Activated CD8-positive, alpha-beta T cell treated with anti-CD3 and anti-CD28 coated beads for 36 hours (primary cell): Measurements from ENCODE around the gene ZNRF3. TPM values are rescaled to one million over a fixed set of nuclear protein-coding genes. Genes with fewer than 3 reads are reported as not detected.
"Not testable (repeated sequence)": the region's sequence is repeated elsewhere in the genome, so short reads cannot be mapped to it uniquely, and the experiment has no call there.

ENCODE experiments used
- ATAC-seq: fragments of 200-7000 bp; cut with Tn5 transposase; one replicate; pipeline ENCODE4 v1.10.0; 2021; ENCODE audit warnings: mild to moderate bottlenecking, moderate library complexity
- CTCF ChIA-PET: fragments of 350-600 bp; sonication (Branson Sonifier 250); formaldehyde crosslinking; loops from one replicate; lab custom pipeline; 2021; ENCODE audit warnings: antibody characterized with exemption; lab: Charles Lee
- POLR2A ChIA-PET: fragments of 350-600 bp; sonication (Branson Sonifier 250); formaldehyde crosslinking; loops from one replicate; lab custom pipeline; 2021; ENCODE audit warnings: antibody characterized with exemption; lab: Charles Lee
- DNase-seq: peaks from one replicate; pipeline ENCODE4 v3.0.0-alpha.2; 2020
- H3K27ac Mint-ChIP-seq: one replicate; pipeline ENCODE4 v1.8.0; 2021; ENCODE audit warnings: mild to moderate bottlenecking, mixed read lengths
- H3K27me3 Mint-ChIP-seq: one replicate; pipeline ENCODE4 v1.8.0; 2021; ENCODE audit warnings: mixed read lengths
- H3K36me3 Mint-ChIP-seq: one replicate; pipeline ENCODE4 v1.8.0; 2021; ENCODE audit warnings: low read depth, mixed read lengths
- H3K4me1 Mint-ChIP-seq: one replicate; pipeline ENCODE4 v1.8.0; 2021; ENCODE audit warnings: low read depth, mixed read lengths
- H3K4me3 Mint-ChIP-seq: one replicate; pipeline ENCODE4 v1.8.0; 2021; ENCODE audit warnings: mild to moderate bottlenecking, moderate library complexity, mixed read lengths
- H3K9me3 Mint-ChIP-seq: one replicate; pipeline ENCODE4 v1.8.0; 2021; ENCODE audit warnings: mixed read lengths
- CTCF ChIP-seq: fragments of 200-600 bp; IDR thresholded peaks from one replicate; pipeline ENCODE4 v1.8.0; 2022; ENCODE audit warnings: antibody characterized with exemption, mild to moderate bottlenecking
- intact Hi-C: fragments of 100-400 bp; cut with micrococcal nuclease; formaldehyde crosslinking; loops from one replicate; pipeline ENCODE4 v1.10.0; 2022
- total RNA-seq, 2 experiments: library from RNA; stranded (reverse); gene quantifications; one replicate each; pipeline ENCODE4 v1.2.3, GENCODE V29; 2021

The ZNRF3 gene
- total RNA-seq, 2 experiments from 2014 or later, result 2.0 to 2.5 TPM

GRCh38 chr22:29032014-29032475 is 148.7 kb downstream of the ZNRF3 start:
- TF ChIP-seq CTCF, result no peak
- H3K36me3 Mint-ChIP-seq, result no peaks in the 10 kb centered on the region
- DNase-seq (no peak), ATAC-seq (no peak)
- no peak overlapping the region for H3K27ac Mint-ChIP-seq
- peaks cover 20% of the 10 kb centered on the region for H3K4me1 Mint-ChIP-seq
- peaks cover 40% of the 10 kb centered on the region for H3K27me3 Mint-ChIP-seq
- ChIA-PET CTCF (interaction anchor here (1.3 to 4.2 kb wide), 4 partner anchors 9 to 176 kb away, joined by 3 to 17 read pairs (median 6); no protein-coding TSS in a partner anchor), POLR2A (interaction anchor here (0.6 kb wide), 1 partner anchor 285 kb away, joined by 3 read pairs; no protein-coding TSS in a partner anchor)
- intact Hi-C loops, result no loop called here
- no peaks in the 10 kb centered on the region for H3K9me3 Mint-ChIP-seq
- H3K4me3 Mint-ChIP-seq, result no peak overlapping the region

- CTCF ChIA-PET, result interaction anchor here (2.0 to 4.2 kb wide), 2 partner anchors 8 to 177 kb away, joined by 8 to 17 read pairs; no protein-coding TSS in a partner anchor
- Mint-ChIP-seq H3K36me3 (no peaks in the 10 kb centered on the region), H3K4me1 (peaks cover 20% of the 10 kb centered on the region), H3K4me3 (no peak overlapping the region), H3K9me3 (no peaks in the 10 kb centered on the region), H3K27ac (no peak overlapping the region), H3K27me3 (peaks cover 40% of the 10 kb centered on the region)
- POLR2A ChIA-PET, result no interaction called here
- DNase-seq, result no peak
- no peak for ATAC-seq
- intact Hi-C loops, result no loop called here
- no peak for TF ChIP-seq CTCF
These were observed 149.2 kb downstream of the ZNRF3 start for GRCh38 chr22:29032584-29032983.

- no peak overlapping the region for H3K27ac Mint-ChIP-seq
- no peak for ATAC-seq
These were observed 154.1 kb downstream of the ZNRF3 start for GRCh38 chr22:29037340-29037932.

GRCh38 chr22:29039148-29039547 is 155.8 kb downstream of the ZNRF3 start:
- no peak for ATAC-seq
- H3K27ac Mint-ChIP-seq, result no peak overlapping the region

More at GRCh38 chr22:29037340-29037932, 154.1 kb downstream of the ZNRF3 start:
- no peaks in the 10 kb centered on the region for H3K9me3 Mint-ChIP-seq
- DNase-seq, result no peak
- TF ChIP-seq CTCF, result no peak
- no peaks in the 10 kb centered on the region for H3K4me1 Mint-ChIP-seq
- peaks cover 8% of the 10 kb centered on the region for H3K27me3 Mint-ChIP-seq
- ChIA-PET POLR2A (no interaction called here), CTCF (interaction anchor here (8.1 kb wide), 1 partner anchor 180 kb away, joined by 109 read pairs; no protein-coding TSS in a partner anchor)
- intact Hi-C loops, result no loop called here
- H3K36me3 Mint-ChIP-seq, result no peaks in the 10 kb centered on the region
- no peak overlapping the region for H3K4me3 Mint-ChIP-seq

GRCh38 chr22:29039684-29040083 is 156.3 kb downstream of the ZNRF3 start:
- not testable (repeated sequence) for H3K27ac Mint-ChIP-seq, H3K4me1 Mint-ChIP-seq, DNase-seq, H3K9me3 Mint-ChIP-seq, H3K4me3 Mint-ChIP-seq, H3K36me3 Mint-ChIP-seq, H3K27me3 Mint-ChIP-seq
- peak; percentile 27 for ATAC-seq
- POLR2A ChIA-PET, result interaction anchor here (1.2 to 1.4 kb wide), 2 partner anchors 12 to 148 kb away, joined by 3 to 4 read pairs; no protein-coding TSS in a partner anchor
- intact Hi-C loops, result loop anchor here (1.0 kb wide), 1 partner anchor 184 kb away; no protein-coding TSS in a partner anchor
- CTCF ChIA-PET, result interaction anchor here (1.1 to 8.1 kb wide), 20 partner anchors 9 to 439 kb away, joined by 3 to 109 read pairs (median 6); no protein-coding TSS in a partner anchor

More at GRCh38 chr22:29039148-29039547, 155.8 kb downstream of the ZNRF3 start:
- Mint-ChIP-seq H3K36me3 (no peaks in the 10 kb centered on the region), H3K4me1 (no peaks in the 10 kb centered on the region), H3K27me3 (peaks cover 2% of the 10 kb centered on the region), H3K9me3 (no peaks in the 10 kb centered on the region), H3K4me3 (no peak overlapping the region)
- intact Hi-C loops, result no loop called here
- CTCF ChIA-PET, result interaction anchor here (1.4 to 8.1 kb wide), 10 partner anchors 23 to 439 kb away, joined by 3 to 109 read pairs (median 14); no protein-coding TSS in a partner anchor
- POLR2A ChIA-PET, result interaction anchor here (1.0 to 1.4 kb wide), 3 partner anchors 11 to 158 kb away, joined by 3 to 4 read pairs (median 3); no protein-coding TSS in a partner anchor
- no peak for TF ChIP-seq CTCF
- DNase-seq, result no peak
